ENCODE results near the gene TET3. TPM values are rescaled to one million over a fixed set of nuclear protein-coding genes. Genes with fewer than 3 reads are reported as not detected.

Gene TET3
- total and polyA plus RNA-seq, 9 of the 15 experiments (the other 6 are each of a cell fraction or from before 2014, with no cell fraction given), result 0.35 to 16.3 (median 5.5) TPM

GRCh38 chr2:73946666-73947065, 38.0 kb upstream of the TET3 start:
- Histone ChIP-seq H4K20me1 (replicated peaks; ENCODE audit: control insufficient read depth, insufficient read depth, low read length) (no peaks in the 10 kb centered on the region), H3K36me3 (ENCODE audit: control insufficient read depth, insufficient read depth, low read length) (peaks cover 90% of the 10 kb centered on the region), H3K4me2 (ENCODE audit: insufficient read depth, low read length) (no peak overlapping the region), H3K27ac (ENCODE audit: extremely low read depth, low read depth, low read length) (no peak overlapping the region), H3K9me1 (ENCODE audit: control insufficient read depth, insufficient read depth, low read length) (no peaks in the 10 kb centered on the region), H3K9me3 (replicated peaks; ENCODE audit: control insufficient read depth, insufficient read depth, low read depth, low read length) (no peaks in the 10 kb centered on the region), H3K27me3 (ENCODE audit: control insufficient read depth in 2 of 2, insufficient read depth in 2 of 2, low read length in 2 of 2) (no peaks in the 10 kb centered on the region), H3K4me3 (no peak overlapping the region), H3K4me1 (replicated peaks in 1 of 2; ENCODE audit: control insufficient read depth in 2 of 2, insufficient read depth in 2 of 2, low read length in 2 of 2) (no peaks in the 10 kb centered on the region), H3K9ac (ENCODE audit: insufficient read depth in 1 of 2, low read depth in 2 of 2, low read length in 2 of 2) (no peak overlapping the region), H3K79me2 (ENCODE audit: control insufficient read depth, insufficient read depth, low read length) (peaks cover 36% of the 10 kb centered on the region; the same call in 2 of the 3 replicates), H2AFZ (ENCODE audit: low read depth, low read length) (no peak overlapping the region)
- no TSS peak for BruUV-seq (replicated peaks)
- ChIA-PET CTCF (ENCODE audit: low intra/inter-chr PET ratio) (interaction anchor here (0.6 kb wide), 1 partner anchor 118 kb away, joined by 3 read pairs; the partner anchor contains the start of gene STAMBP), POLR2A (no interaction called here)
- no peak for DNase-seq (ENCODE audit: extremely low read depth in 1 of 4, low spot score in 3 of 4)
- WGBS (ENCODE audit: insufficient coverage, low coverage, missing lambda C conversion rate), result 91% methylated on average over 3 of the region's 3 CpGs
- in situ Hi-C loops (cut with MboI), result no loop called here
- ATAC-seq, result no peak
- intact Hi-C loops (cut with micrococcal nuclease), result no loop called here
- no peak for FAIRE-seq
- TF ChIP-seq HDAC3 (IDR thresholded peaks at IDR 0.05; ENCODE audit: borderline replicate concordance, partially characterized antibody) (no peak), TCF7 (IDR thresholded peaks at IDR 0.05; ENCODE audit: borderline replicate concordance) (no peak), NR2C1 (IDR thresholded peaks at IDR 0.05) (no peak), NR2C1 (tag; IDR thresholded peaks at IDR 0.05) (no peak), JUNB (CRISPR knock-in tag; conservative IDR thresholded peaks at IDR 0.05) (no peak), ZNF408 (CRISPR knock-in tag; IDR thresholded peaks at IDR 0.05; ENCODE audit: low read depth) (no peak), ZNF830 (CRISPR knock-in tag; IDR thresholded peaks at IDR 0.05) (no peak), HDAC2 (IDR thresholded peaks at IDR 0.05) (no peak), MTF1 (CRISPR knock-in tag; IDR thresholded peaks at IDR 0.05; ENCODE audit: borderline replicate concordance) (no peak), PHB (CRISPR knock-in tag; IDR thresholded peaks at IDR 0.05) (no peak), ZBTB7A (IDR thresholded peaks at IDR 0.05; ENCODE audit: borderline replicate concordance, control insufficient read depth, low read depth, low read length) (no peak), UBTF (IDR thresholded peaks at IDR 0.05; ENCODE audit: borderline replicate concordance in 1 of 2, low read depth in 2 of 2, low read length in 2 of 2) (no peak), ID3 (CRISPR knock-in tag; IDR thresholded peaks at IDR 0.05) (no peak), ID3 (tag; IDR thresholded peaks at IDR 0.05) (no peak), HNRNPH1 (optimal IDR thresholded peaks at IDR 0.05; ENCODE audit: low read depth, low read length) (no peak)
- TF ChIP-seq, protein P1, sequence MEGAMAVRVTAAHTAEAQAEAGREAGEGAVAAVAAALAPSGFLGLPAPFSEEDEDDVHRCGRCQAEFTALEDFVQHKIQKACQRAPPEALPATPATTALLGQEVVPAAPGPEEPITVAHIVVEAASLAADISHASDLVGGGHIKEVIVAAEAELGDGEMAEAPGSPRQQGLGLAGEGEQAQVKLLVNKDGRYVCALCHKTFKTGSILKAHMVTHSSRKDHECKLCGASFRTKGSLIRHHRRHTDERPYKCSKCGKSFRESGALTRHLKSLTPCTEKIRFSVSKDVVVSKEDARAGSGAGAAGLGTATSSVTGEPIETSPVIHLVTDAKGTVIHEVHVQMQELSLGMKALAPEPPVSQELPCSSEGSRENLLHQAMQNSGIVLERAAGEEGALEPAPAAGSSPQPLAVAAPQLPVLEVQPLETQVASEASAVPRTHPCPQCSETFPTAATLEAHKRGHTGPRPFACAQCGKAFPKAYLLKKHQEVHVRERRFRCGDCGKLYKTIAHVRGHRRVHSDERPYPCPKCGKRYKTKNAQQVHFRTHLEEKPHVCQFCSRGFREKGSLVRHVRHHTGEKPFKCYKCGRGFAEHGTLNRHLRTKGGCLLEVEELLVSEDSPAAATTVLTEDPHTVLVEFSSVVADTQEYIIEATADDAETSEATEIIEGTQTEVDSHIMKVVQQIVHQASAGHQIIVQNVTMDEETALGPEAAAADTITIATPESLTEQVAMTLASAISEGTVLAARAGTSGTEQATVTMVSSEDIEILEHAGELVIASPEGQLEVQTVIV (CRISPR knock-in tag; IDR thresholded peaks at IDR 0.05; ENCODE audit: borderline replicate concordance), result no peak
- TF ChIP-seq, protein P2, sequence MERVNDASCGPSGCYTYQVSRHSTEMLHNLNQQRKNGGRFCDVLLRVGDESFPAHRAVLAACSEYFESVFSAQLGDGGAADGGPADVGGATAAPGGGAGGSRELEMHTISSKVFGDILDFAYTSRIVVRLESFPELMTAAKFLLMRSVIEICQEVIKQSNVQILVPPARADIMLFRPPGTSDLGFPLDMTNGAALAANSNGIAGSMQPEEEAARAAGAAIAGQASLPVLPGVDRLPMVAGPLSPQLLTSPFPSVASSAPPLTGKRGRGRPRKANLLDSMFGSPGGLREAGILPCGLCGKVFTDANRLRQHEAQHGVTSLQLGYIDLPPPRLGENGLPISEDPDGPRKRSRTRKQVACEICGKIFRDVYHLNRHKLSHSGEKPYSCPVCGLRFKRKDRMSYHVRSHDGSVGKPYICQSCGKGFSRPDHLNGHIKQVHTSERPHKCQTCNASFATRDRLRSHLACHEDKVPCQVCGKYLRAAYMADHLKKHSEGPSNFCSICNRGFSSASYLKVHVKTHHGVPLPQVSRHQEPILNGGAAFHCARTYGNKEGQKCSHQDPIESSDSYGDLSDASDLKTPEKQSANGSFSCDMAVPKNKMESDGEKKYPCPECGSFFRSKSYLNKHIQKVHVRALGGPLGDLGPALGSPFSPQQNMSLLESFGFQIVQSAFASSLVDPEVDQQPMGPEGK (CRISPR knock-in tag; IDR thresholded peaks at IDR 0.05; ENCODE audit: borderline replicate concordance), result no peak

Data from K562 (cell line).